Nephron (organoid): Measurements from ENCODE around the gene CHST10.
"Not testable (repeated sequence)": the region's sequence is repeated elsewhere in the genome, so short reads cannot be mapped to it uniquely, and the experiment has no call there.

Source experiments
- H3K27ac Mint-ChIP-seq, 3 experiments: 2 replicates each; pipeline ENCODE4 v1.8.0; 2020; ENCODE audit warnings: mixed read lengths in 3 of 3, mild to moderate bottlenecking in 2 of 3, moderate library complexity in 1 of 3
- H3K27me3 Mint-ChIP-seq: 2 replicates; pipeline ENCODE4 v1.8.0; 2021; ENCODE audit warnings: low read depth, mild to moderate bottlenecking, moderate library complexity, mixed read lengths
- H3K36me3 Mint-ChIP-seq: 2 replicates; pipeline ENCODE4 v1.8.0; 2020; ENCODE audit warnings: low read depth, mixed read lengths
- H3K4me1 Mint-ChIP-seq: 2 replicates; pipeline ENCODE4 v1.8.0; 2020; ENCODE audit warnings: mixed read lengths
- H3K4me3 Mint-ChIP-seq, 3 experiments: 2 replicates each; pipeline ENCODE4 v1.8.0; 2020; ENCODE audit warnings: mild to moderate bottlenecking in 3 of 3, mixed read lengths in 3 of 3, moderate library complexity in 2 of 3
- H3K9me3 Mint-ChIP-seq: 2 replicates; pipeline ENCODE4 v1.8.0; 2020; ENCODE audit warnings: mixed read lengths
- CTCF ChIP-seq, 3 experiments: fragments of 200-600 bp; sonication (generic); IDR thresholded peaks; one replicate each; pipeline ENCODE4 v1.5.0; 2021; ENCODE audit warnings: antibody characterized with exemption in 3 of 3; ENCODE audit not compliant: unreplicated experiment in 3 of 3

The CHST10 gene

GRCh38 chr2:100376836-100377235 lies 40.6 kb downstream of the CHST10 start:
- no peak overlapping the region for H3K27ac Mint-ChIP-seq
- peaks cover 12% of the 10 kb centered on the region for H3K27me3 Mint-ChIP-seq
- no peak overlapping the region for H3K4me3 Mint-ChIP-seq
- peaks cover 2% of the 10 kb centered on the region for H3K9me3 Mint-ChIP-seq
- TF ChIP-seq CTCF (IDR thresholded peaks at IDR 0.05; ENCODE audit: unreplicated experiment in 3 of 3): no peak
- H3K36me3 Mint-ChIP-seq: no peaks in the 10 kb centered on the region
- H3K4me1 Mint-ChIP-seq: no peaks in the 10 kb centered on the region

GRCh38 chr2:100367163-100367562 lies 50.3 kb downstream of the CHST10 start:
- no peak for TF ChIP-seq CTCF (IDR thresholded peaks at IDR 0.05; ENCODE audit: unreplicated experiment in 3 of 3)
- no peaks in the 10 kb centered on the region for H3K27me3 Mint-ChIP-seq
- no peaks in the 10 kb centered on the region for H3K36me3 Mint-ChIP-seq

GRCh38 chr2:100365434-100365833 lies 52.0 kb downstream of the CHST10 start:
- no peak for TF ChIP-seq CTCF (IDR thresholded peaks at IDR 0.05; ENCODE audit: unreplicated experiment in 3 of 3)
- no peak overlapping the region for H3K4me3 Mint-ChIP-seq
- no peaks in the 10 kb centered on the region for H3K36me3 Mint-ChIP-seq
- peaks cover 38% of the 10 kb centered on the region for H3K9me3 Mint-ChIP-seq
- H3K4me1 Mint-ChIP-seq: peaks cover 14% of the 10 kb centered on the region
- H3K27me3 Mint-ChIP-seq: no peaks in the 10 kb centered on the region
- H3K27ac Mint-ChIP-seq: no peak overlapping the region

More at GRCh38 chr2:100367163-100367562, 50.3 kb downstream of the CHST10 start:
- H3K4me1 Mint-ChIP-seq: peaks cover 14% of the 10 kb centered on the region
- H3K9me3 Mint-ChIP-seq: peaks cover 41% of the 10 kb centered on the region
- H3K27ac Mint-ChIP-seq: no peak overlapping the region
- H3K4me3 Mint-ChIP-seq: no peak overlapping the region

GRCh38 chr2:100362269-100362668 lies 55.2 kb downstream of the CHST10 start:
- H3K4me1 Mint-ChIP-seq: peaks cover 14% of the 10 kb centered on the region
- not testable (repeated sequence) for H3K27ac Mint-ChIP-seq, H3K4me3 Mint-ChIP-seq, H3K27me3 Mint-ChIP-seq, H3K36me3 Mint-ChIP-seq
- peaks cover 35% of the 10 kb centered on the region for H3K9me3 Mint-ChIP-seq

- Mint-ChIP-seq H3K9me3 (peaks cover 40% of the 10 kb centered on the region), H3K27me3 (no peaks in the 10 kb centered on the region), H3K4me3 (no peak overlapping the region)
Observed at GRCh38 chr2:100359576-100359975, 57.9 kb downstream of the CHST10 start.

GRCh38 chr2:100358554-100358953 lies 58.9 kb downstream of the CHST10 start:
- Mint-ChIP-seq H3K27me3 (no peaks in the 10 kb centered on the region), H3K36me3 (no peaks in the 10 kb centered on the region), H3K4me3 (no peak overlapping the region), H3K9me3 (peaks cover 39% of the 10 kb centered on the region), H3K27ac (no peak overlapping the region), H3K4me1 (no peaks in the 10 kb centered on the region)
- TF ChIP-seq CTCF (IDR thresholded peaks at IDR 0.05; ENCODE audit: unreplicated experiment in 3 of 3): no peak

More at GRCh38 chr2:100359576-100359975, 57.9 kb downstream of the CHST10 start:
- no peaks in the 10 kb centered on the region for H3K36me3 Mint-ChIP-seq
- H3K27ac Mint-ChIP-seq: no peak overlapping the region
- TF ChIP-seq CTCF (IDR thresholded peaks at IDR 0.05; ENCODE audit: unreplicated experiment in 3 of 3): no peak
- peaks cover 4% of the 10 kb centered on the region for H3K4me1 Mint-ChIP-seq
